ENCODE data around the gene TMEM190. TPM values are rescaled to one million over a fixed set of nuclear protein-coding genes. Genes with fewer than 3 reads are reported as not detected.

Gene TMEM190
- total RNA-seq, 1 donor from 2014 or later, result not detected

GRCh38 chr19:55354698-55355212, 21.9 kb upstream of the TMEM190 start, which contains the start of gene COX6B2:
Gene COX6B2 (minus strand): TSS chr19:55354719. CDS start chr19:55354521, 198 bp downstream.
- Mint-ChIP-seq H3K4me3 (ENCODE audit: unreplicated experiment) (peak within 1 kb of the TSS; percentile 73), H3K27me3 (ENCODE audit: unreplicated experiment) (peaks cover 35% of the 10 kb centered on the region), H3K27ac (ENCODE audit: unreplicated experiment) (peak within 1 kb of the TSS; percentile 70), H3K4me1 (ENCODE audit: unreplicated experiment) (peaks cover 3% of the 10 kb centered on the region), H3K36me3 (ENCODE audit: low read depth, unreplicated experiment) (peaks cover 3% of the 10 kb centered on the region), H3K9me3 (ENCODE audit: unreplicated experiment) (no peaks in the 10 kb centered on the region)
- TF ChIP-seq CTCF (IDR thresholded peaks at IDR 0.05; ENCODE audit: unreplicated experiment), result no peak
- no peak for DNase-seq (ENCODE audit: low spot score)

GRCh38 chr19:55355213-55355821, 21.3 kb upstream of the TMEM190 start:
- Mint-ChIP-seq H3K4me1 (ENCODE audit: unreplicated experiment) (peaks cover 3% of the 10 kb centered on the region), H3K27ac (ENCODE audit: unreplicated experiment) (peak overlapping the region; percentile 70), H3K36me3 (ENCODE audit: low read depth, unreplicated experiment) (peaks cover 3% of the 10 kb centered on the region), H3K27me3 (ENCODE audit: unreplicated experiment) (peaks cover 35% of the 10 kb centered on the region), H3K9me3 (ENCODE audit: unreplicated experiment) (no peaks in the 10 kb centered on the region), H3K4me3 (ENCODE audit: unreplicated experiment) (no peak overlapping the region)
- TF ChIP-seq CTCF (IDR thresholded peaks at IDR 0.05; ENCODE audit: unreplicated experiment), result no peak
- no peak for DNase-seq (ENCODE audit: low spot score)

- DNase-seq (ENCODE audit: low spot score), result no peak
- Mint-ChIP-seq H3K36me3 (ENCODE audit: low read depth, unreplicated experiment) (peaks cover 3% of the 10 kb centered on the region), H3K27me3 (ENCODE audit: unreplicated experiment) (peaks cover 17% of the 10 kb centered on the region), H3K9me3 (ENCODE audit: unreplicated experiment) (no peaks in the 10 kb centered on the region), H3K4me1 (ENCODE audit: unreplicated experiment) (no peaks in the 10 kb centered on the region), H3K4me3 (ENCODE audit: unreplicated experiment) (no peak overlapping the region), H3K27ac (ENCODE audit: unreplicated experiment) (no peak overlapping the region)
- TF ChIP-seq CTCF (IDR thresholded peaks at IDR 0.05; ENCODE audit: unreplicated experiment), result no peak
Measured at GRCh38 chr19:55358493-55358892, 18.1 kb upstream of the TMEM190 start.

- TF ChIP-seq CTCF (IDR thresholded peaks at IDR 0.05; ENCODE audit: unreplicated experiment), result no peak
- peaks cover 22% of the 10 kb centered on the region for H3K27me3 Mint-ChIP-seq (ENCODE audit: unreplicated experiment)
Measured at GRCh38 chr19:55358943-55359908, 17.4 kb upstream of the TMEM190 start.

More at GRCh38 chr19:55358943-55359908, 17.4 kb upstream of the TMEM190 start:
- Mint-ChIP-seq H3K9me3 (ENCODE audit: unreplicated experiment) (no peaks in the 10 kb centered on the region), H3K27ac (ENCODE audit: unreplicated experiment) (no peak overlapping the region), H3K36me3 (ENCODE audit: low read depth, unreplicated experiment) (peaks cover 3% of the 10 kb centered on the region), H3K4me3 (ENCODE audit: unreplicated experiment) (no peak overlapping the region), H3K4me1 (ENCODE audit: unreplicated experiment) (no peaks in the 10 kb centered on the region)
- no peak for DNase-seq (ENCODE audit: low spot score)
